Activated T-cell treated with anti-CD3 and anti-CD28 coated beads, Interleukin-2, amount 50 U/mL, for 1 hour (primary cell): Measurements from ENCODE around the gene WNT3.
"Not testable (repeated sequence)": the region's sequence is repeated elsewhere in the genome, so short reads cannot be mapped to it uniquely, and the experiment has no call there.

Experiments used
- DNase-seq: peaks from one replicate; pipeline ENCODE4 v3.0.0-alpha.2; 2020

WNT3 gene

GRCh38 chr17:46818316-46818928, at the start of gene WNT3:
Gene WNT3 (minus strand): TSS chr17:46818692. CDS start chr17:46818597, 95 bp downstream.
- peak; percentile 59 for DNase-seq

GRCh38 chr17:46866747-46867146, 48.3 kb upstream of the WNT3 start:
- no peak for DNase-seq

- no peak for DNase-seq
Measured at GRCh38 chr17:46866325-46866724, 47.8 kb upstream of the WNT3 start.

GRCh38 chr17:46865100-46865499, 46.6 kb upstream of the WNT3 start:
- no peak for DNase-seq

- no peak for DNase-seq
Measured at GRCh38 chr17:46863383-46864121, 45.1 kb upstream of the WNT3 start.

GRCh38 chr17:46862949-46863348, 44.5 kb upstream of the WNT3 start:
- no peak for DNase-seq

- no peak for DNase-seq
Measured at GRCh38 chr17:46859996-46860395, 41.5 kb upstream of the WNT3 start.

GRCh38 chr17:46857600-46857999, 39.1 kb upstream of the WNT3 start:
- no peak for DNase-seq

GRCh38 chr17:46854948-46855347, 36.5 kb upstream of the WNT3 start:
- no peak for DNase-seq

GRCh38 chr17:46854515-46854914, 36.0 kb upstream of the WNT3 start:
- DNase-seq, result no peak

GRCh38 chr17:46853896-46854444, 35.5 kb upstream of the WNT3 start:
- no peak for DNase-seq

- DNase-seq, result peak; percentile 29
Measured at GRCh38 chr17:46851029-46851741, 32.7 kb upstream of the WNT3 start, which contains the start of gene WNT9B. Gene WNT9B (plus strand): TSS chr17:46851583. CDS start chr17:46851639, 56 bp downstream.

GRCh38 chr17:46850688-46851028, 32.2 kb upstream of the WNT3 start:
- DNase-seq, result no peak

- DNase-seq, result no peak
Measured at GRCh38 chr17:46848534-46848933, 30.0 kb upstream of the WNT3 start.

GRCh38 chr17:46847204-46848191, 29.0 kb upstream of the WNT3 start:
- DNase-seq, result no peak

- no peak for DNase-seq
Measured at GRCh38 chr17:46842835-46843234, 24.3 kb upstream of the WNT3 start.

- peak; percentile 40 for DNase-seq
Measured at GRCh38 chr17:46841561-46842379, 23.3 kb upstream of the WNT3 start.

- DNase-seq, result not testable (repeated sequence)
Measured at GRCh38 chr17:46840596-46840995, 22.1 kb upstream of the WNT3 start.

GRCh38 chr17:46839211-46839610, 20.7 kb upstream of the WNT3 start:
- no peak for DNase-seq

GRCh38 chr17:46837521-46837920, 19.0 kb upstream of the WNT3 start:
- no peak for DNase-seq

GRCh38 chr17:46836500-46836899, 18.0 kb upstream of the WNT3 start:
- no peak for DNase-seq
